Activated CD8-positive, alpha-beta memory T cell treated with anti-CD3 and anti-CD28 coated beads for 36 hours (primary cell): ENCODE measurements around the gene CCBE1. TPM values are rescaled to one million over a fixed set of nuclear protein-coding genes. Genes with fewer than 3 reads are reported as not detected.

Experiments
- CTCF ChIA-PET: fragments of 350-600 bp; sonication (Branson Sonifier 250); formaldehyde crosslinking; loops from one replicate; lab custom pipeline; 2021; ENCODE audit warnings: antibody characterized with exemption; lab: Charles Lee
- POLR2A ChIA-PET: fragments of 350-600 bp; sonication (Branson Sonifier 250); formaldehyde crosslinking; loops from one replicate; lab custom pipeline; 2021; ENCODE audit warnings: antibody characterized with exemption; lab: Charles Lee
- total RNA-seq, 2 experiments: library from RNA; stranded (reverse); gene quantifications; one replicate each; pipeline ENCODE4 v1.2.3, GENCODE V29; 2021

Gene CCBE1
- total RNA-seq, 2 experiments from 2014 or later, result not detected

DNA sequence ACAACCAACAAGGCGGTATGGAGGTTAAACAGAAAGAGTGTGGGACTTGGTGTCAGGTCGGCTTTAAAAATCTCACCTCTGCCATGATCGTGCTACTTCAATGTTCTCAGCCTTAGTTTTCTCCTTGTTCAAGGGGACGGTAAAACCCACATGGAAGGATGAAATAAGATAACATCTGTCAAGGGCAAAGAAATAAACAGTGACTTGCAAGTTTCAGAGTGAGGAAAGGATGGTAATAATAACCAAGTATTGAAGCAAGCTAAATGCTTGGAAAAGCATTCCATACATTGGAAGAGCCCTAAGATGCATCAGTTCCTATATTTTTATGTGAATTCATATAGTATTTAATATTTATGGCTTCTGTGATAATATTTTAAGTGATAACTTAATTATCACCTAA is 308.4 kb downstream of the CCBE1 start:
- ChIA-PET POLR2A (no interaction called here), CTCF (no interaction called here)

DNA sequence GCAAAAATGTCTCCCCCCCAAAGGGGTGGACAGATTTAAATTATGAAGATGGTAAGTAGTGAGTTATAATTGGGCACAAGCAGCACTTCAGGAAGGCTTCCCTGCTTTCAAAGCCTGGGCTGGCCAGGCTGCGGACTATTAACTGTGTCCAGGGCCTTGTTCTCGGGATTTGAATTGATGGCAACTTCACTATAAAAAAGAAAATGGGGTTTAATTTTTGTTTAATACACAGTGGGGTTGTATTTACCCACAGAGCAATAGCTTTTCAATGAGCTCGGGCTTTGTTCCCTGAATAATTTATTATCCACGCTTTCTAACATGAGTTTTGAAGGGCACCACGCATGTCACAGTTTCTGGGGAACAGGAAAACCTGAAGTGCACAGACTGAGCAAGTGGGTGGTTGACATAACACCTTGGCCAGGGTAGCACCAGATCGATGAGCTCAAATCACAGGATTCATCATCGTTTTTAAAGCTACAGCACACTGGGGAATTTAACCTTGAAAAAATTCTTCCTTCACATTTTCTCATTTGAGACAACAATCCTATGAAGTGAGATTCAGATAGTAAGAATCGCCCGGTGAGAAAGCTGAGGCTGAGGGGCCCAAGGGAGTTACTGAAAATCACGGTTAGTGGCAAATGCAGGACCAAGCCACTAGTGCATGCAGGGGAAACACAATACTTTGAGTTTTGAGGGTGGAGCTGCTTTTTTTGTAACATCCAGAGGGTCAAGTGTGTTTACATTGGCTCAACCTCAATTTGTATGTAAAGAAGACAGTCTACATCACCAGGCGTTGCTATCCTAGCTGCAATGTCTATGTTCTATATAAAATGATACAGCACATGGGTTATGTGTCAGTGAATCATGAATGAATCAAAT is 309.3 kb downstream of the CCBE1 start:
- POLR2A ChIA-PET, result no interaction called here
- CTCF ChIA-PET, result interaction anchor here (1.1 kb wide), 1 partner anchor 79 kb away, joined by 4 read pairs; no protein-coding TSS in a partner anchor

DNA sequence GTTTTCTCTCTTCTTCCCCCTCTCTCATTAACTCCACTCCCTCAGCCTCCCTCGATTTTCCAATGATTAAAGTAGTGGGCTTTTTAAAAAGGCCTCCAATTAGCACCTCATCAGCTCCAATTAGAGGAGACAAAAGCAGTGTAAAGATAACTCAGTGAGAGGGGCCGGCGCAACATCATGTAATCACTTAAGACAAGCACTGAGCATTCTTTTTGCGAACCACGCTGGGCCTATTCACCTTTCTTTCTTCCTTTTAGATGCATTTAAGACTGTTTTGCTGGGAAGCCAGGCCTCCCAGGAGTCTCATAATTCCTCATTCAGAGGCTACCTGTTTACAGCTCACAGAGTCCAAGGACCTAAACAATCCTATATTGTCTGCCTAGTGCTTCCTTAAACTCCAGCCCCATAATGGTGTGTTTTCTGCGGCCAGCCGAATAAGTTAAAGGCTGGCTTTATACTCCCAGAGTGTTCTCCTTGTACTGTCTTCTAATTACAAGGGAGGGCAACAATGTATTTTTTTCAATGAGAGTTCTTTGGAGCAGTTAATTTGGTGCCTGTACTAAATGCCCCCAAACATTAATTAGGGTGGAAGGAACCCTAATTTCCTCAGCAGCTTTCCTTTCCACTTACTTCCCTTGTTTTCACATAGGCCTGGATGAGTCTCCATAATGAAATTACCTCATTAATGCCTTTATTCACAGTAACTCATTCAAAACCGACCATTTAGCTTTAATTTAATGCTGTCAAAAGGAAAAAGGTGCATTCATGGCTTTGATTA is 310.1 kb downstream of the CCBE1 start:
- ChIA-PET CTCF (interaction anchor here (0.6 to 1.1 kb wide), 2 partner anchors 78 to 79 kb away, joined by 3 to 4 read pairs; no protein-coding TSS in a partner anchor), POLR2A (no interaction called here)

DNA sequence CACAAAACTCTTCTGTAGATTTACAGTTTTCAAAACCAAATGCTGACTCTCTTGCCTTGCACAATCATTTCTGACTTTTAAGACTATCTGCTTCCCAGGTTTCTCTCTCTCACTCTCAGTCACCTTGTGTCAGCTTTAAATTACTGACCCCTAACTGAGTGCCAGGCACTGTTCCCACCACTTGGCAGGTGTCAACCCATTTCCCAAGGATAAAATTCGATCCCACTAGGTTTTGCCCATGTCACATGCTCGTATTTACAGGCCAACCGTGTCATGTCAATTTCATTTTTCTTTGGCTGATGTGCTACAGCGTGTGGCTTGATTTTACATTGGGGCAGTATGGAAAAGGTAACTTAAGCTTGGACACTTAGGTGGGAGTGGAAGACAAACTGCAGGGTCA is 312.0 kb downstream of the CCBE1 start:
- ChIA-PET CTCF (no interaction called here), POLR2A (no interaction called here)

DNA sequence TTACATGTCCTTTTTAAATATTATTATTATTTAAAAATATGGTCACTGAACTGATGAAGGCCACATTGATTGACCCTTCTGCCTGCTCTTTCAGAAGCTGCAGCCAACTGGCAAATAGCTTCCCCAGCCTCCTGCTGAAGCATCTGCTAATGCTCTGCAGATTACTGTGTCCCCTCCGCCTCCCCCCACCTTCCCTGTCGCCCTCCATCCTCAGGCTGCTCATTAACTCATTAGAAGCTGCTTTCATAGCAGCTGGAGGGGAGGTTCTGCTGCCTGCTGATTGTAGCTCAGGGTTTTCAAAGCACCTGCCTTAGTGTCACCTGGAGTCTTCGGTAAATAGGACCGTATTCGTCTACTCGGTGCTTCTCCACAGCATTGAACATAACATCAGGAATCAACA is 313.4 kb downstream of the CCBE1 start:
- CTCF ChIA-PET, result interaction anchor here (1.0 kb wide), 1 partner anchor 19 kb away, joined by 3 read pairs; no protein-coding TSS in a partner anchor
- POLR2A ChIA-PET, result no interaction called here

DNA sequence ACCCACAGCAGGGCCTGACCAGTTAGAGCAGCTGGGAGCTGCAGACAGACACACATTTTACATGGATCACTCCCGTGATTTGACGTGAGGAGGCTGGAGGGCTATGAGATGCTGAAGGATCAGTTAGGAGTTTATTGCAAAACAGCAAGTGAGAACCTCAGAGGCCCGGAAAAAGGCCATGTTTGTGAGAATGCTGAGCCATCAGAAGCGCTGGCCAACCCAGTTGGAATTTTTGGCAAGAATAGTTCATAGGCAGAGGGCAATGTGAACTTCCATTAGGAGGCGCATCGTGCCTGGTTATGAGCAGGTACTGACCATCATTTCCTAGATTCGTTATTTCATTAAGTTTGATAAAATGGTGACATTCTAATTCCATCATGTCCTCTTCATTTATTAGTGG is 314.8 kb downstream of the CCBE1 start:
- CTCF ChIA-PET, result no interaction called here
- POLR2A ChIA-PET, result no interaction called here

DNA sequence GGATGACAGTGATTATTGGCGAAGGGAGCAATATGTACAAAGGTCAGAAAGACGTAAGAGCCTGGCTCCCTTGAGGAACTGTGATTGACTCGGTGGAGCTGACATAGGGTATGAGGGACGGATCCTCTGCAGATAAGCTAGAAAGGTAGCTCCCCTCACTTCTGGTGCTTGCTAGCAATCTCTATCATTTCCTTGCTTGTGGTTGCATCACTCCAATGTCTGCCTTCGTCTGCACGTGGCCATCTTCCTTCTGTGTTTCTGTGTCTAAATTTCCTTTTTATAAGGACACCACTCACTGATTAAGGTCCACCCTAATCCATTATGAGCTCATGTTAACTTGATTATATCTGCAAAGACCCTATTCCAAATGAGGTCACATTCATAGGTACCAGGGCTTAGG is 315.3 kb downstream of the CCBE1 start:
- ChIA-PET POLR2A (interaction anchor here (0.7 kb wide), 1 partner anchor 316 kb away, joined by 8 read pairs; no protein-coding TSS in a partner anchor), CTCF (no interaction called here)

Other genes starting within 250 kb of the CCBE1 start
- 10 to 100 TPM; 69.1 to 71.1 TPM for gene PMAIP1, start 202.6 kb upstream of the CCBE1 start, total RNA-seq